Neural cell (in vitro differentiated cells): ENCODE measurements around the gene MECR. TPM values are rescaled to one million over a fixed set of nuclear protein-coding genes. Genes with fewer than 3 reads are reported as not detected.

Experiments used
- H2AFZ ChIP-seq: fragments of 200-600, 300-800 bp; sonication (generic), shearing (Covaris generic); 2 replicates; pipeline ENCODE4 v1.6.0; 2014; ENCODE audit warnings: low read depth, mild to moderate bottlenecking, antibody characterized with exemption, low read length, moderate library complexity
- H3F3A ChIP-seq: fragments of 200-600 bp; shearing (Covaris generic); 2 replicates; pipeline ENCODE4 v1.6.1; 2016; ENCODE audit warnings: mild to moderate bottlenecking, moderate library complexity, mixed read lengths, antibody characterized with exemption, low read length; ENCODE audit not compliant: insufficient read depth, poor library complexity, severe bottlenecking
- H3K27ac ChIP-seq: fragments of 200-600, 300-800 bp; sonication (generic), shearing (Covaris generic); 2 replicates; pipeline ENCODE4 v1.5.1; 2014; ENCODE audit warnings: mild to moderate bottlenecking, low read length, moderate library complexity
- H3K27me3 ChIP-seq: fragments of 300-800, 200-600 bp; sonication (generic), shearing (Covaris generic); 2 replicates; pipeline ENCODE4 v1.6.0; 2014; ENCODE audit warnings: mild to moderate bottlenecking, low read depth, low read length, moderate library complexity; ENCODE audit not compliant: insufficient read depth
- H3K36me3 ChIP-seq: fragments of 300-800, 200-600 bp; sonication (generic), shearing (Covaris generic); 2 replicates; pipeline ENCODE4 v1.5.1; 2014; ENCODE audit warnings: mild to moderate bottlenecking, antibody characterized with exemption, low read length, moderate library complexity; ENCODE audit not compliant: insufficient read depth
- H3K4me2 ChIP-seq: fragments of 300-800, 200-600 bp; sonication (generic), shearing (Covaris generic); 2 replicates; pipeline ENCODE4 v1.6.0; 2014; ENCODE audit warnings: mild to moderate bottlenecking, low read length
- H3K4me3 ChIP-seq: fragments of 300-800, 200-600 bp; sonication (generic), shearing (Covaris generic); 2 replicates; pipeline ENCODE4 v1.5.1; 2014; ENCODE audit warnings: mild to moderate bottlenecking, low read length, moderate library complexity
- H3K79me2 ChIP-seq: fragments of 200-600 bp; shearing (Covaris generic); replicated peaks from 2 replicates; pipeline ENCODE4 v1.6.0; 2014; ENCODE audit warnings: mild to moderate bottlenecking, low read length, moderate library complexity; ENCODE audit not compliant: insufficient read depth
- H3K9ac ChIP-seq: fragments of 300-800, 200-600 bp; sonication (generic), shearing (Covaris generic); 2 replicates; pipeline ENCODE4 v1.6.1; 2016; ENCODE audit warnings: mild to moderate bottlenecking, low read length, mixed read lengths
- H3K9me2 ChIP-seq: fragments of 200-600 bp; shearing (Covaris generic); 2 replicates; pipeline ENCODE4 v1.6.1; 2016; ENCODE audit warnings: mild to moderate bottlenecking, low read length, mixed read lengths; ENCODE audit not compliant: insufficient read depth
- H3K9me3 ChIP-seq: fragments of 200-600, 300-800 bp; sonication (generic), shearing (Covaris generic); 2 replicates; pipeline ENCODE4 v1.6.1; 2016; ENCODE audit warnings: mild to moderate bottlenecking, mixed run types, low read length, moderate library complexity, mixed read lengths
- H4K20me1 ChIP-seq: fragments of 200-600 bp; shearing (Covaris generic); 2 replicates; pipeline ENCODE4 v1.6.1; 2016; ENCODE audit warnings: mild to moderate bottlenecking, mixed run types; ENCODE audit not compliant: insufficient read depth
- EP300 ChIP-seq: fragments of 450-650 bp; conservative IDR thresholded peaks from 2 replicates; pipeline ENCODE4 v1.6.1; 2014; ENCODE audit warnings: antibody characterized with exemption, mild to moderate bottlenecking, moderate library complexity; ENCODE audit not compliant: poor library complexity, severe bottlenecking
- EZH2 ChIP-seq: fragments of 200-600, 300-800 bp; shearing (Covaris generic), sonication (generic); IDR thresholded peaks from 2 replicates; pipeline ENCODE4 v1.6.1; 2014; ENCODE audit warnings: antibody characterized with exemption, low read length, borderline replicate concordance, mild to moderate bottlenecking; ENCODE audit not compliant: insufficient read depth, poor library complexity, severe bottlenecking
- MXI1 ChIP-seq: fragments of 450-650 bp; conservative IDR thresholded peaks from 2 replicates; pipeline ENCODE4 v1.6.1; 2014; ENCODE audit warnings: antibody characterized with exemption, mild to moderate bottlenecking; ENCODE audit not compliant: poor library complexity, severe bottlenecking
- POLR2AphosphoS5 ChIP-seq: IDR thresholded peaks from 2 replicates; pipeline ENCODE4 v1.6.1; 2012
- RAD21 ChIP-seq: fragments of 450-650 bp; conservative IDR thresholded peaks from 2 replicates; pipeline ENCODE4 v1.6.1; 2014; ENCODE audit warnings: antibody characterized with exemption, mild to moderate bottlenecking, moderate library complexity
- SMC3 ChIP-seq: fragments of 450-650 bp; conservative IDR thresholded peaks from 2 replicates; pipeline ENCODE4 v1.6.1; 2014; ENCODE audit warnings: antibody characterized with exemption, mild to moderate bottlenecking, moderate library complexity; ENCODE audit not compliant: poor library complexity
- TAF1 ChIP-seq: IDR thresholded peaks from 2 replicates; pipeline ENCODE4 v1.6.1; 2012; ENCODE audit warnings: low read depth
- polyA plus RNA-seq: library from polyadenylated mRNA; depleted of rRNA; stranded (reverse); fragments of >200 nt; gene quantifications from 2 replicates; pipeline ENCODE4 v1.2.3, GENCODE V29; 2014
- TF ChIP-seq, protein P1 (sequence below): IDR thresholded peaks from 2 replicates; pipeline ENCODE4 v1.6.1; 2012; ENCODE audit warnings: borderline replicate concordance
- TF ChIP-seq, protein P2 (sequence below): fragments of 450-650 bp; IDR thresholded peaks from 2 replicates; pipeline ENCODE4 v1.5.1; 2014; ENCODE audit warnings: antibody characterized with exemption, mild to moderate bottlenecking, moderate library complexity; ENCODE audit not compliant: poor library complexity, severe bottlenecking

Gene MECR
- polyA plus RNA-seq, 1 donor from 2014 or later = 14.0 TPM

DNA sequence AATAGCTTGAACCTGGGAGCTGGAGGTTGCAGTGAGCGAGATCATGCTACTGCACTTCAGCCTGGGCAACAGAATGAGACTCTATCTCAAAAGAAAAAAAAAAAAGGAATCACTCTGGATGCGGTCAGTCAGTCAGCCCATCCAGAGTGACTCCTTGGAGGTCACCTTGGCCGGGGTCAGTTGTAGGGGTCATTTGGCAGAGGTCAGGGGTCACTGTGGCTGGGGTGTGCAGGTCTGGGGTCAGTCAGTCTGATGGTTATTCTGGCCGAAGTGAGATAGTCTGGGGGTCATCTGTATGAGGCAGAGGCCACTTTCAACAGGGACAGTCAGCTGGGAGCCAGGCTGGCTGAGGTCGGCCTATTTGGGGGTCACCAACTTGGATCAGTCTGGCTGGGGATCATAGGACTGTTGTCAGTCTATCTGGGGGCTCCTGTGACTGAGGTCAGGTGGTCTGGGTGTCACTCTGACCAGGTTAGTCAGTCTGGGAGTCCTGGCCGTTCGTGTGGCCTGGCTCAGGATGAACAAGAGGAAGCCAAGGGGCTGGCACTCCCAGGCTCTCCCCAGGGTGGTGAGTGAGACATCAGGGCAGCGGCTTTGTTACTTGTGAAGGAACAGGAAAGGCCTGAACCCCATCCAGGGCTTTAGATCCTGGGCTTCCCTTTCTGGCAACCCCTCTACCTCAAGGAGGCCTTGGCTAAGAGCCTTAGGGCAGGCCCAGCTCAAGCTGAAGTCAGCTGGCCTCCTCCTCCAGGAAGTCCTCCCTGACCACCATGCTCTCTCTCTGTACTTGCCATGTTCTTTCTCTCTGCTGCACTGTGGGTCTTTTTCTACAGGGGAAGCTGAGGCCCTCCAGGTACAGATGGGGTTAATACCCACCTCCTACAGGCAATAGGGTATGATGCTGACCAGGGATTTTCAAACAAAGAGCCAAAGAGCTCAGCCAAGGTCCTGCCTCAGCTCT, 20.7 kb upstream of the MECR start:
- no peak overlapping the region for H3K27ac ChIP-seq
- H4K20me1 ChIP-seq = no peaks in the 10 kb centered on the region
- no peaks in the 10 kb centered on the region for H3K9me3 ChIP-seq
- no peak overlapping the region for H3K4me3 ChIP-seq
- TF ChIP-seq SMC3 = no peak
- TF ChIP-seq, protein P1, sequence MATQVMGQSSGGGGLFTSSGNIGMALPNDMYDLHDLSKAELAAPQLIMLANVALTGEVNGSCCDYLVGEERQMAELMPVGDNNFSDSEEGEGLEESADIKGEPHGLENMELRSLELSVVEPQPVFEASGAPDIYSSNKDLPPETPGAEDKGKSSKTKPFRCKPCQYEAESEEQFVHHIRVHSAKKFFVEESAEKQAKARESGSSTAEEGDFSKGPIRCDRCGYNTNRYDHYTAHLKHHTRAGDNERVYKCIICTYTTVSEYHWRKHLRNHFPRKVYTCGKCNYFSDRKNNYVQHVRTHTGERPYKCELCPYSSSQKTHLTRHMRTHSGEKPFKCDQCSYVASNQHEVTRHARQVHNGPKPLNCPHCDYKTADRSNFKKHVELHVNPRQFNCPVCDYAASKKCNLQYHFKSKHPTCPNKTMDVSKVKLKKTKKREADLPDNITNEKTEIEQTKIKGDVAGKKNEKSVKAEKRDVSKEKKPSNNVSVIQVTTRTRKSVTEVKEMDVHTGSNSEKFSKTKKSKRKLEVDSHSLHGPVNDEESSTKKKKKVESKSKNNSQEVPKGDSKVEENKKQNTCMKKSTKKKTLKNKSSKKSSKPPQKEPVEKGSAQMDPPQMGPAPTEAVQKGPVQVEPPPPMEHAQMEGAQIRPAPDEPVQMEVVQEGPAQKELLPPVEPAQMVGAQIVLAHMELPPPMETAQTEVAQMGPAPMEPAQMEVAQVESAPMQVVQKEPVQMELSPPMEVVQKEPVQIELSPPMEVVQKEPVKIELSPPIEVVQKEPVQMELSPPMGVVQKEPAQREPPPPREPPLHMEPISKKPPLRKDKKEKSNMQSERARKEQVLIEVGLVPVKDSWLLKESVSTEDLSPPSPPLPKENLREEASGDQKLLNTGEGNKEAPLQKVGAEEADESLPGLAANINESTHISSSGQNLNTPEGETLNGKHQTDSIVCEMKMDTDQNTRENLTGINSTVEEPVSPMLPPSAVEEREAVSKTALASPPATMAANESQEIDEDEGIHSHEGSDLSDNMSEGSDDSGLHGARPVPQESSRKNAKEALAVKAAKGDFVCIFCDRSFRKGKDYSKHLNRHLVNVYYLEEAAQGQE = no peak
- no peak for TF ChIP-seq EP300
- no peak for TF ChIP-seq EZH2
- TF ChIP-seq MXI1 = no peak
- TF ChIP-seq RAD21 = no peak
- TF ChIP-seq TAF1 = no peak
- TF ChIP-seq POLR2AphosphoS5 = no peak
- TF ChIP-seq, protein P2, sequence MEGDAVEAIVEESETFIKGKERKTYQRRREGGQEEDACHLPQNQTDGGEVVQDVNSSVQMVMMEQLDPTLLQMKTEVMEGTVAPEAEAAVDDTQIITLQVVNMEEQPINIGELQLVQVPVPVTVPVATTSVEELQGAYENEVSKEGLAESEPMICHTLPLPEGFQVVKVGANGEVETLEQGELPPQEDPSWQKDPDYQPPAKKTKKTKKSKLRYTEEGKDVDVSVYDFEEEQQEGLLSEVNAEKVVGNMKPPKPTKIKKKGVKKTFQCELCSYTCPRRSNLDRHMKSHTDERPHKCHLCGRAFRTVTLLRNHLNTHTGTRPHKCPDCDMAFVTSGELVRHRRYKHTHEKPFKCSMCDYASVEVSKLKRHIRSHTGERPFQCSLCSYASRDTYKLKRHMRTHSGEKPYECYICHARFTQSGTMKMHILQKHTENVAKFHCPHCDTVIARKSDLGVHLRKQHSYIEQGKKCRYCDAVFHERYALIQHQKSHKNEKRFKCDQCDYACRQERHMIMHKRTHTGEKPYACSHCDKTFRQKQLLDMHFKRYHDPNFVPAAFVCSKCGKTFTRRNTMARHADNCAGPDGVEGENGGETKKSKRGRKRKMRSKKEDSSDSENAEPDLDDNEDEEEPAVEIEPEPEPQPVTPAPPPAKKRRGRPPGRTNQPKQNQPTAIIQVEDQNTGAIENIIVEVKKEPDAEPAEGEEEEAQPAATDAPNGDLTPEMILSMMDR = no peak
- H3K36me3 ChIP-seq = no peaks in the 10 kb centered on the region
- no peaks in the 10 kb centered on the region for H3F3A ChIP-seq
- H3K9ac ChIP-seq = no peak overlapping the region
- H3K4me2 ChIP-seq = no peak overlapping the region
- H2AFZ ChIP-seq = no peak overlapping the region
- no peaks in the 10 kb centered on the region for H3K27me3 ChIP-seq
- H3K79me2 ChIP-seq = no peaks in the 10 kb centered on the region
- H3K9me2 ChIP-seq = no peaks in the 10 kb centered on the region

DNA sequence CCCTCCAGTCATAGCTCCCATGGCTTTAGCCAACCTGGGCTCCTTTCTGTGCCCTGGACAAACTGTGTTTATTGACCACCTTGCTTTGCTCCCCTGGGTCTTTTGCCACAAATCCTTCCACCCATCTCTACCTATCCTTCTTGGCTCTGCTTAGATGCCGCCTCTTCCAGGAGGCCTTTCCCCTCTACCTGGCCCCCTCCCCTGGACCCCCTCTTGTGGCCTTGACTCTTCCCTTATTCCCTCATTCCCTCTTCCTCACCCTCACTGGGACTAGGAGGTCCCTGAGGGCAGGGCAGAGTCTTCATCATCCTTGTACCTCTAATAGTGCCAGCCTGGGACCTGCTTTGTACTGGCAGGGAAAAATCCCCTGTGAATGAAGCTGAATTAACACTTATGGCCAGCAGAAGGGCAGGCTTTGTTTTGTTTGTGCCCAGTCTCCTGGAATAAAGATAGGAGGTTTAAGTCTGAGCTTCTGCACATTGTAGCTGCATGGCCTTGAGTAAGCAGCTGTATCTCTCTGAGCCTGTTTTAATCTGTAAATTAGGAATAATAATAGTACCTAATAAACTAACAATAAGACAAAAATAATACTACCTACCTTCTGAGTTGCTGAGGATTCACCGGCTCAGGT, 19.3 kb upstream of the MECR start:
- Histone ChIP-seq H3K4me2 (no peak overlapping the region), H3K9me3 (no peaks in the 10 kb centered on the region), H3K27ac (no peak overlapping the region), H3K79me2 (no peaks in the 10 kb centered on the region), H4K20me1 (no peaks in the 10 kb centered on the region), H3F3A (no peaks in the 10 kb centered on the region), H3K9ac (no peak overlapping the region), H3K9me2 (no peaks in the 10 kb centered on the region), H3K27me3 (no peaks in the 10 kb centered on the region), H2AFZ (no peak overlapping the region), H3K36me3 (no peaks in the 10 kb centered on the region), H3K4me3 (no peak overlapping the region)
- no peak for TF ChIP-seq TAF1
- no peak for TF ChIP-seq POLR2AphosphoS5
- no peak for TF ChIP-seq EZH2
- no peak for TF ChIP-seq RAD21
